ENCODE results near the gene SRD5A1.

The SRD5A1 gene

DNA sequence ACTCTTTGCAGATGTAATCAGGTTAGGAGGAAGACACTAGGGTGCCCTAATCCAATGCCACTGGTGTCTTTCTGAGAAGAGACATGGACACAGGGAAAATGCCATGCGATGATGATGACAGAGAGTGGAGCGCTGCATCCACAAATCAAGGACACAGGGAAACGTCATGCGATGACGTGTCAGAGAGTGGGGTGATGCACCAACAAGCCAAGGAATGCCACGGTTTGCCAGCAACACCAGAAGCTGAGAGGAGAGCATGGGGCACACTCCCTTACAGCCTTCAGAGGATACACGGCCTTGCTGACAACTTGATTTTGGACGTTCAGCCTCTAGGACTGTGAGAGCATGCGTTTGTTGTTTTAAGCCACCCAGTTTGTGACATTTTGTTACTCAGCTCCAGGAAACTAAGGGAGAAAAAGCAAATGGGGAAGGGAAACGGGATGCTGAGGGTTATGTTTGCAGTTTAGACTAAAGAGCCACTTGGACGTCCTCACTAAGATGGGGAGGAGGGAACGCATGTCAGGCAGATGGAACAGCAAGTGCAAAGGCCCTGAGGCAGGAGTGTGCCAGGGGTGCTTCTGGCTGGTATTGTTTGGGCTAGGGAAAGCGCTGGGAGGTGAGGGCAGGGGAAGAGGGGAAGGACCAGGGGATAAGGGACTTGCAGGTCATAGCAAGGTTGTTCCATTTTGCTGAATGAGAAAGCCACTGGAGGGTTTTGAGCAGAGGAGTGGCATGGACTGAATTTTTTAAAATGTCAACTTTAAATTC is 77.5 kb downstream of the SRD5A1 start:
- Histone ChIP-seq H3K36me3 (replicated peaks) (no peaks in the 10 kb centered on the region), H3K27me3 (replicated peaks) (no peaks in the 10 kb centered on the region), H3K27ac (no peak overlapping the region), H3K4me3 (ENCODE audit: low read depth, low read length) (no peak overlapping the region)
- TF ChIP-seq, protein P1, sequence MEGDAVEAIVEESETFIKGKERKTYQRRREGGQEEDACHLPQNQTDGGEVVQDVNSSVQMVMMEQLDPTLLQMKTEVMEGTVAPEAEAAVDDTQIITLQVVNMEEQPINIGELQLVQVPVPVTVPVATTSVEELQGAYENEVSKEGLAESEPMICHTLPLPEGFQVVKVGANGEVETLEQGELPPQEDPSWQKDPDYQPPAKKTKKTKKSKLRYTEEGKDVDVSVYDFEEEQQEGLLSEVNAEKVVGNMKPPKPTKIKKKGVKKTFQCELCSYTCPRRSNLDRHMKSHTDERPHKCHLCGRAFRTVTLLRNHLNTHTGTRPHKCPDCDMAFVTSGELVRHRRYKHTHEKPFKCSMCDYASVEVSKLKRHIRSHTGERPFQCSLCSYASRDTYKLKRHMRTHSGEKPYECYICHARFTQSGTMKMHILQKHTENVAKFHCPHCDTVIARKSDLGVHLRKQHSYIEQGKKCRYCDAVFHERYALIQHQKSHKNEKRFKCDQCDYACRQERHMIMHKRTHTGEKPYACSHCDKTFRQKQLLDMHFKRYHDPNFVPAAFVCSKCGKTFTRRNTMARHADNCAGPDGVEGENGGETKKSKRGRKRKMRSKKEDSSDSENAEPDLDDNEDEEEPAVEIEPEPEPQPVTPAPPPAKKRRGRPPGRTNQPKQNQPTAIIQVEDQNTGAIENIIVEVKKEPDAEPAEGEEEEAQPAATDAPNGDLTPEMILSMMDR (IDR thresholded peaks at IDR 0.05; ENCODE audit: low read depth, low read length, missing control alignments) = no peak
- in situ Hi-C loops (cut with HindIII; ENCODE audit: low pct_ligation_motif_present, low sequenced_read_pairs) = no loop called here
- no peak for DNase-seq

DNA sequence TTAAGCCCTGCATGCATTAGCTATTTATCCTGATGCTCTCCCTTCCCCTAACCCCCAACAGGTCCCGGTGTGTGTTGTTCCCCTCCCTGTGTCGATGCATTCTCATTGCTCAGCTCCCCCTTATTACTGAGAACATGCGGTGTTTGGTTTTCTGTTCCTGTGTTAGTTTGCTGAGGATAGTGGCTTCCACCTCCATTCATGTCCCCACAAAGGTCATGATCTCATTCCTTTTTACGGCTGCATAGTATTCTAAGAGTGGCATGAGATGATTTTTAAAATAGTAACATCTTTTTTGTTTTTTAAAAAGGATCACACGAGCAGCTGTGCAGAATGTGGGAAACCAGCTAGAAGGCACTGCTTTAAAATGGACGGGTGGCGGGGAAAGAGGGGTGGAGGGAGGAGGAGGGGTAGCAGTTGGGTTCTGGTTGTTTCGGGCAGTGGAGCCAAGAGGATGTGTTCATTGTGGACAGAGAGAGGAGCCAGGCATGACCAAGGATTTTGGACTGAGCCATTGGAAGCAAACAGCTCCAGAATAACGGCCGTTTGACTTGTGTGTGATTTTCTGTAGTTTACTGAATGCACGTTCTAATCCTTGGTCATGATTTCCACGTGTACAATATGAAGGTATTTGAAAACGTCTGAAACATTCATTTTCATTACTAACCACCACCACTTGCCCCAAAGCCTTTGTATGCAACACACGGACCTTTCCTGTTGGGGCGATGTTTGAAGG is 78.3 kb downstream of the SRD5A1 start:
- TF ChIP-seq, protein P1 (IDR thresholded peaks at IDR 0.05; ENCODE audit: low read depth, low read length, missing control alignments) = no peak
- no peak for DNase-seq
- in situ Hi-C loops (cut with HindIII; ENCODE audit: low pct_ligation_motif_present, low sequenced_read_pairs) = no loop called here

DNA sequence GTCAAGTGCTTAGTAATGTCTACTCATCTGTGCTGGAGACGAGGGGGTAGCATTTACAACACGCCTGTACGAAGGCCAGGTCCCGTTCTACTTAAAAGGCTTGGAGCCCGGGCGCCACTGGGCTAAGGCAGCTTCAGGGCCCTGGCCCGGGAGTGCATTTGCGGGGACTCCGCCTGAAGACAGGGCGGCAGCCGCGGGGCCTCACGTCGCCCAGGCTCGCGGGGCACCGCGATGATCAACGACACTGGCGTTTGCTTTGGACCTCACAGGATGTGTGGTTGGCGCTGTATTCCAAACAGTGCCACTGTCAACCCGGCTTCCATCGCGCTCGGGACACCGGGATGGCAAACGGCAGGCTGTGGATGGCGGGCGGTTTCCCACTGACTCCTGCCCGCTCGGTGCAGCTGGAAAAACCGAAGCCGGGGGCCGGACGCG is 78.9 kb downstream of the SRD5A1 start:
- TF ChIP-seq, protein P1 (IDR thresholded peaks at IDR 0.05; ENCODE audit: low read depth, low read length, missing control alignments) = no peak
- Histone ChIP-seq H3K4me3 (ENCODE audit: low read depth, low read length) (peak overlapping the region; percentile 73), H3K36me3 (replicated peaks) (no peaks in the 10 kb centered on the region), H3K27ac (peak overlapping the region; percentile 74), H3K27me3 (replicated peaks) (no peaks in the 10 kb centered on the region)
- DNase-seq = peak; percentile 51
- in situ Hi-C loops (cut with HindIII; ENCODE audit: low pct_ligation_motif_present, low sequenced_read_pairs) = no loop called here

More for the DNA sequence above, 78.3 kb downstream of the SRD5A1 start:
- Histone ChIP-seq H3K27me3 (replicated peaks) (no peaks in the 10 kb centered on the region), H3K4me3 (ENCODE audit: low read depth, low read length) (peak overlapping the region; percentile 73), H3K36me3 (replicated peaks) (no peaks in the 10 kb centered on the region), H3K27ac (peak overlapping the region; percentile 74)

DNA sequence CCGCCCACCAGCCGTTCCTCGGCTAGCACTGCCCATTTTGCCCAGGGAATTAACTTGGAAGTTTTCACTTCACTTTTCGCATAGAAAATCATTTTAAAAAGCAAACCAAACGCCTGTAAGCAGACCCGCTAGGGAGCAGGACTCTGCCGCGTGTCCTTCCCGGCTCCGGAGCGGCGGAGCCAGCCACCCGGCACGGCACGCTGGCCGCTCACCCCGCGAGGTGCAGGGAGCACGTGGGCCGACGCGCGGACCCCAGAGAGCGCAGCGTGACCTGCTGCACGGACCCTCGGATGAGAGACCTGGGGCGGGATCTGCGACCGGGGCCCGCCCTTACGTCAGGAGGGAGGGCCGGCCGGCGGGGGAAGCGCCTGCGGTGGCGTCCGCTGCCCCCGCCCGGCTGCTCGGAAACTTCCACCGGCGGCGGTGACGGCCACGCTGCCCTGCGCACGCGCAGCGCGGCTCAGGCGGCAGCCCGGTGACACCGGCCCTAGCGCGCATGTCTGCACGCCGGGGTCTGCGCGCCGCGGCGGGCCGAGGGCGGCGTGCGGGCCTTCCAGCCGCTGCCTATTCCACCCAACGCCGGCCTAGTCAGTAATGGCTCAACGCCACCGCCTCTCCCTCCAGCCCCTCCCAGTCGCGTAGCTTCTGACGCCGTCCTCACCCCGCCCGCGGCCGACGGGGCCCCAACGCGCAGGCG is 79.5 kb downstream of the SRD5A1 start:
- Histone ChIP-seq H3K36me3 (replicated peaks) (no peaks in the 10 kb centered on the region), H3K27me3 (replicated peaks) (no peaks in the 10 kb centered on the region), H3K4me3 (ENCODE audit: low read depth, low read length) (peak overlapping the region; percentile 73), H3K27ac (peak overlapping the region; percentile 74)
- TF ChIP-seq, protein P1 (IDR thresholded peaks at IDR 0.05; ENCODE audit: low read depth, low read length, missing control alignments) = no peak
- peak; percentile 93 for DNase-seq
- in situ Hi-C loops (cut with HindIII; ENCODE audit: low pct_ligation_motif_present, low sequenced_read_pairs) = no loop called here

DNA sequence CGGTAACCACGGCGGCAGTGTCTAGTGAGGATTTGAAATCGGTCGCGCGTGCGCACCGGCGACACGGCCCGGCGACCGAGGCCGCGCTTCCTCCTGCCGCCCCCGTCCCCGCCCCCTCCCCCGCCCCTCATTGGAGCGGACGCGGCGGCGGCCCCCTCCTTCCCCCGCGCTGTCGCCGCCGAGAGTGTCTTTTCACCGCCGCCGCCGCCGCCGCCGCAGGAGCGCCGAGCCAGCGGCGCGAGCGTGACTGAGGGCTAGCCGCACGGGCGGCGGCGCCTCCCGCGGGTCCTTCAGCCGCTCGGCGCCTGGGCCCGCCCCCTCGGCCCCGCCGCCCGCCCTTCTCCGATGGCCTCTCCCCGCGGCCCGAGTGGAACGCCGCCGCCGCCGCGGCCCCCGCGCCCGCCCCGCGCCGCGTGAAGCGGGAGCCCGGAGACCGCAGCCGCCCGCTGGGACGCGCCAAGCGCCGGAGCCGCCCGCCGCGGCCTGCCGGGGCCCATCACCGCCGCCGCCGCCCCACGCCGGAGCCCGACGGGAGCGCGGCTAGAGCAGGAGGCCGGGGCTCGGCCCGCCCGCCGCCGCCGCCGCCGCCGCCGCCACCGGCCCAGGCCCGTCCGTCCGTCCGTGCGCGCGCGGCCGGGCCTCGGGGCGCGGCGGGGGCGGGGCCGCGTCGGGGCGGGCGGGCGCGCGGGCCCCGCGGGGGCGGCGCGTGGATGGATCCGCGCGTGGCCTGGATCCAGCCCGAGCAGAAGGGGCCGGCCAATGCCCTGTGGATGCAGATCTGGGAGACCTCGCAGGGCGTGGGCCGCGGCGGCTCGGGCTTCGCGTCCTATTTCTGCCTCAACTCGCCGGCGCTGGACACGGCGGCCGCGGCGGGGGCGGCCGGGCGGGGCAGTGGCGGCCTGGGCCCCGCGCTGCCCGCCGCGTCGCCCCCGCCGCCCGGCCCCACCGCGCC is 80.3 kb downstream of the SRD5A1 start, which contains the start of gene TENT4A:
TENT4A (plus strand) TSS at position 159 of the 952 bp plus-strand sequence; CDS start at position 711, 552 bp downstream.
- H3K27me3 ChIP-seq (replicated peaks) = no peaks in the 10 kb centered on the region
- no peak for DNase-seq
- H3K27ac ChIP-seq = peak within 1 kb of the TSS; percentile 74
- TF ChIP-seq, protein P1 (IDR thresholded peaks at IDR 0.05; ENCODE audit: low read depth, low read length, missing control alignments) = no peak
- in situ Hi-C loops (cut with HindIII; ENCODE audit: low pct_ligation_motif_present, low sequenced_read_pairs) = no loop called here
- no peaks in the 10 kb centered on the region for H3K36me3 ChIP-seq (replicated peaks)
- peak within 1 kb of the TSS; percentile 73 for H3K4me3 ChIP-seq (ENCODE audit: low read depth, low read length)
